NT2/D1 (cell line): ENCODE data around the gene PRDX1.

Source experiments
- YY1 ChIP-seq: IDR thresholded peaks from 2 replicates; pipeline ENCODE4 v1.6.1; 2011; ENCODE audit not compliant: insufficient read length, insufficient read depth
- ZNF274 ChIP-seq: IDR thresholded peaks from 2 replicates; pipeline ENCODE4 v1.6.1; 2011; ENCODE audit warnings: mild to moderate bottlenecking, low read depth, low read length

- TF ChIP-seq YY1 = no peak
- TF ChIP-seq ZNF274 = no peak
Measured at GRCh38 chr1:45465277-45465676, 56.4 kb downstream of the PRDX1 start.
